Measurements from ENCODE around the gene SHISA6. TPM values are rescaled to one million over a fixed set of nuclear protein-coding genes. Genes with fewer than 3 reads are reported as not detected.

SHISA6 gene
- total RNA-seq, 1 experiment from 2014 or later, result not detected

- DNase-seq (ENCODE audit: extremely low read depth, low read depth), result no peak
These were observed 99.8 kb downstream of the SHISA6 start for GRCh38 chr17:11340803-11341202.

- no peak for DNase-seq (ENCODE audit: extremely low read depth, low read depth)
These were observed 101.1 kb downstream of the SHISA6 start for GRCh38 chr17:11342138-11342537.

- no peak for DNase-seq (ENCODE audit: extremely low read depth, low read depth)
These were observed 108.1 kb downstream of the SHISA6 start for GRCh38 chr17:11349106-11349505.

GRCh38 chr17:11351479-11351878, 110.5 kb downstream of the SHISA6 start:
- no peak for DNase-seq (ENCODE audit: extremely low read depth, low read depth)

- DNase-seq (ENCODE audit: extremely low read depth, low read depth), result no peak
These were observed 112.6 kb downstream of the SHISA6 start for GRCh38 chr17:11353601-11354000.

GRCh38 chr17:11356371-11356770, 115.4 kb downstream of the SHISA6 start:
- no peak for DNase-seq (ENCODE audit: extremely low read depth, low read depth)

- no peak for DNase-seq (ENCODE audit: extremely low read depth, low read depth)
These were observed 122.6 kb downstream of the SHISA6 start for GRCh38 chr17:11363565-11364117.

- DNase-seq (ENCODE audit: extremely low read depth, low read depth), result no peak
These were observed 125.3 kb downstream of the SHISA6 start for GRCh38 chr17:11366272-11366850.

- no peak for DNase-seq (ENCODE audit: extremely low read depth, low read depth)
These were observed 128.6 kb downstream of the SHISA6 start for GRCh38 chr17:11369575-11369974.

- no peak for DNase-seq (ENCODE audit: extremely low read depth, low read depth)
These were observed 131.7 kb downstream of the SHISA6 start for GRCh38 chr17:11372692-11373091.

- no peak for DNase-seq (ENCODE audit: extremely low read depth, low read depth)
These were observed 137.5 kb downstream of the SHISA6 start for GRCh38 chr17:11378506-11378905.

- no peak for DNase-seq (ENCODE audit: extremely low read depth, low read depth)
These were observed 139.7 kb downstream of the SHISA6 start for GRCh38 chr17:11380761-11381160.

GRCh38 chr17:11383157-11383556, 142.1 kb downstream of the SHISA6 start:
- no peak for DNase-seq (ENCODE audit: extremely low read depth, low read depth)

- DNase-seq (ENCODE audit: extremely low read depth, low read depth), result no peak
These were observed 143.1 kb downstream of the SHISA6 start for GRCh38 chr17:11384131-11384530.

- DNase-seq (ENCODE audit: extremely low read depth, low read depth), result no peak
These were observed 146.6 kb downstream of the SHISA6 start for GRCh38 chr17:11387610-11388009.

GRCh38 chr17:11388054-11388453, 147.0 kb downstream of the SHISA6 start:
- no peak for DNase-seq (ENCODE audit: extremely low read depth, low read depth)

GRCh38 chr17:11389583-11389982, 148.6 kb downstream of the SHISA6 start:
- no peak for DNase-seq (ENCODE audit: extremely low read depth, low read depth)

- no peak for DNase-seq (ENCODE audit: extremely low read depth, low read depth)
These were observed 150.1 kb downstream of the SHISA6 start for GRCh38 chr17:11391134-11391533.

GRCh38 chr17:11404431-11405276, 163.6 kb downstream of the SHISA6 start:
- no peak for DNase-seq (ENCODE audit: extremely low read depth, low read depth)

- DNase-seq (ENCODE audit: extremely low read depth, low read depth), result no peak
These were observed 165.7 kb downstream of the SHISA6 start for GRCh38 chr17:11406716-11407115.

GRCh38 chr17:11412654-11413053, 171.6 kb downstream of the SHISA6 start:
- no peak for DNase-seq (ENCODE audit: extremely low read depth, low read depth)

- DNase-seq (ENCODE audit: extremely low read depth, low read depth), result no peak
These were observed 177.3 kb downstream of the SHISA6 start for GRCh38 chr17:11418342-11418741.

Measured in NCI-H460 (cell line).